CD14-positive monocyte (primary cell): ENCODE measurements around the gene RGS14. TPM values are rescaled to one million over a fixed set of nuclear protein-coding genes. Genes with fewer than 3 reads are reported as not detected.
A peak's percentile ranks its signal among the peaks of the same experiment; 100 is the strongest.

Source experiments
- DNase-seq, 3 donors: peaks; one replicate each; pipeline ENCODE4 v3.0.0-alpha.2; 2011 to 2022
- H2AFZ ChIP-seq: 2 replicates; pipeline ENCODE4 v1.6.0; 2012; ENCODE audit warnings: mild to moderate bottlenecking, low read depth, low read length, inconsistent platforms; ENCODE audit not compliant: insufficient read depth, poor library complexity, severe bottlenecking
- H3K27ac ChIP-seq, 2 donors: 1 replicate in 1 of 2; 2 replicates in 1 of 2; pipeline ENCODE4 v1.5.1; 2012 to 2013; ENCODE audit warnings: low read length in 2 of 2, control low read depth in 1 of 2, inconsistent platforms in 1 of 2, low read depth in 1 of 2, mild to moderate bottlenecking in 1 of 2
- H3K27me3 ChIP-seq, 2 donors: one replicate each; pipeline versions ENCODE4 v1.6.0 to v1.6.1; 2011 to 2013; ENCODE audit warnings: low read length in 2 of 2; ENCODE audit not compliant: control insufficient read depth in 2 of 2, insufficient read depth in 2 of 2
- H3K36me3 ChIP-seq, 2 donors: replicated peaks in 1 of 2; 1 replicate in 1 of 2; 2 replicates in 1 of 2; pipeline versions ENCODE4 v1.5.1 to v1.6.1; 2012 to 2013; ENCODE audit warnings: low read length in 2 of 2, control low read depth in 1 of 2, inconsistent platforms in 1 of 2, mild to moderate bottlenecking in 1 of 2; ENCODE audit not compliant: insufficient read depth in 2 of 2, control insufficient read depth in 1 of 2
- H3K4me1 ChIP-seq, 2 donors: 1 replicate in 1 of 2; 2 replicates in 1 of 2; pipeline versions ENCODE4 v1.5.1 to v1.6.1; 2012 to 2013; ENCODE audit warnings: low read length in 2 of 2, control low read depth in 1 of 2, inconsistent platforms in 1 of 2, mild to moderate bottlenecking in 1 of 2, moderate library complexity in 1 of 2; ENCODE audit not compliant: insufficient read depth in 2 of 2, control insufficient read depth in 1 of 2
- H3K4me2 ChIP-seq: replicated peaks from 2 replicates; pipeline ENCODE3; 2012; ENCODE audit warnings: low read length, moderate library complexity, mild to moderate bottlenecking; ENCODE audit not compliant: poor library complexity, severe bottlenecking; ENCODE audit errors: extremely low read depth
- H3K4me3 ChIP-seq, 3 experiments: fragments of 200-600 bp in 1 of 3; sonication (generic) in 1 of 3; replicated peaks in 1 of 3; 1 replicate in 2 of 3; 2 replicates in 1 of 3; pipeline ENCODE4 v1.5.1; 2011 to 2013; ENCODE audit warnings: low read length in 3 of 3, mild to moderate bottlenecking in 3 of 3, control low read depth in 2 of 3, low read depth in 2 of 3, inconsistent platforms in 1 of 3, moderate library complexity in 1 of 3
- H3K79me2 ChIP-seq: 2 replicates; pipeline ENCODE4 v1.6.0; 2012; ENCODE audit warnings: mild to moderate bottlenecking, control low read depth, inconsistent platforms, low read length, moderate library complexity; ENCODE audit not compliant: insufficient read depth
- H3K9ac ChIP-seq: 2 replicates; pipeline ENCODE4 v1.6.0; 2017; ENCODE audit warnings: low read length, mild to moderate bottlenecking; ENCODE audit not compliant: insufficient read depth, poor library complexity, severe bottlenecking
- H3K9me3 ChIP-seq, 2 donors: replicated peaks in 1 of 2; 1 replicate in 1 of 2; 2 replicates in 1 of 2; pipeline versions ENCODE4 v1.5.1 to v1.6.1; 2012 to 2013; ENCODE audit warnings: low read length in 2 of 2, control low read depth in 1 of 2; ENCODE audit not compliant: control insufficient read depth in 1 of 2, insufficient read depth in 1 of 2
- H4K20me1 ChIP-seq: 2 replicates; pipeline ENCODE4 v1.6.0; 2012; ENCODE audit warnings: mild to moderate bottlenecking, low read length, control low read depth, moderate library complexity; ENCODE audit not compliant: insufficient read depth
- H3K27ac Mint-ChIP-seq, 7 donors: one replicate each; pipeline ENCODE4 v1.8.0; 2020; ENCODE audit warnings: mild to moderate bottlenecking in 7 of 7, mixed read lengths in 7 of 7, moderate library complexity in 6 of 7, inconsistent platforms in 2 of 7
- H3K27me3 Mint-ChIP-seq, 3 donors: one replicate each; pipeline ENCODE4 v1.8.0; 2021 to 2022; ENCODE audit warnings: low read depth in 3 of 3, mild to moderate bottlenecking in 3 of 3, mixed read lengths in 3 of 3, moderate library complexity in 3 of 3, inconsistent platforms in 1 of 3
- H3K36me3 Mint-ChIP-seq, 2 donors: one replicate each; pipeline ENCODE4 v1.8.0; 2020; ENCODE audit warnings: mixed read lengths in 2 of 2, inconsistent platforms in 1 of 2, mild to moderate bottlenecking in 1 of 2
- H3K4me1 Mint-ChIP-seq: one replicate; pipeline ENCODE4 v1.8.0; 2020; ENCODE audit warnings: mild to moderate bottlenecking, mixed read lengths
- H3K4me3 Mint-ChIP-seq, 2 donors: one replicate each; pipeline ENCODE4 v1.8.0; 2020; ENCODE audit warnings: mild to moderate bottlenecking in 2 of 2, mixed read lengths in 2 of 2, moderate library complexity in 1 of 2
- H3K9me3 Mint-ChIP-seq, 7 donors: one replicate each; pipeline ENCODE4 v1.8.0; 2020 to 2022; ENCODE audit warnings: mixed read lengths in 7 of 7, mild to moderate bottlenecking in 6 of 7, moderate library complexity in 6 of 7, inconsistent platforms in 2 of 7
- CTCF ChIP-seq: fragments of 200-600 bp; IDR thresholded peaks from one replicate; pipeline ENCODE4 v1.8.0; 2022; ENCODE audit warnings: antibody characterized with exemption, mild to moderate bottlenecking
- WGBS: methylation state at CpG from one replicate; pipeline ENCODE4 v1.1.5; 2013; ENCODE audit warnings: missing lambda C conversion rate; ENCODE audit not compliant: insufficient coverage; 5-methylcytosine and 5-hydroxymethylcytosine counted together
- intact Hi-C, 2 donors: fragments of 100-400 bp; cut with micrococcal nuclease; formaldehyde crosslinking; loops; one replicate each; pipeline versions ENCODE4 v1.15.0 to v1.15.1; 2023
- polyA plus RNA-seq, 3 donors: library from polyadenylated mRNA; depleted of rRNA in 1 of 3; unstranded in 2 of 3; stranded (reverse) in 1 of 3; fragments of 300-500 nt in 2 of 3; fragments of >200 nt in 1 of 3; fragmentation: Illumina TruSeq in 2 of 3; gene quantifications; 1 replicate in 2 of 3; 2 replicates in 1 of 3; pipeline ENCODE4 v1.2.3, GENCODE V29; 2012 to 2021

RGS14 gene
- polyA plus RNA-seq, 3 donors: 35.4 to 186 (median 43.5) TPM

GRCh38 chr5:177376107-177376506 is 18.4 kb downstream of the RGS14 start:
- DNase-seq: no peak
- Histone ChIP-seq H3K36me3 (peaks cover 28 to 31% of the 10 kb centered on the region in 2 donors), H3K9ac (no peak overlapping the region), H3K79me2 (no peaks in the 10 kb centered on the region), H4K20me1 (peaks cover 30% of the 10 kb centered on the region), H3K27me3 (no peaks in the 10 kb centered on the region), H3K9me3 (no peaks in the 10 kb centered on the region), H3K4me3 (no peak overlapping the region), H3K4me2 (no peak overlapping the region), H3K27ac (no peak overlapping the region), H3K4me1 (peaks cover 17 to 19% of the 10 kb centered on the region in 2 donors), H2AFZ (no peak overlapping the region)
- Mint-ChIP-seq H3K4me3 (no peak overlapping the region), H3K36me3 (peaks cover 25 to 35% of the 10 kb centered on the region in 2 donors), H3K9me3 (peaks cover 0 to 5% (median 0%) of the 10 kb centered on the region in 7 donors), H3K27me3 (peaks cover under 1 to 17% (median 7%) of the 10 kb centered on the region in 3 donors), H3K27ac (no peak overlapping the region), H3K4me1 (peaks cover 28% of the 10 kb centered on the region)
- WGBS: 100% methylated on average over 4 of the region's 11 CpGs
- intact Hi-C loops: loop anchor here in 1 of 2 donors (10.0 kb wide), 1 partner anchor 689 kb away; no protein-coding TSS in a partner anchor
- TF ChIP-seq CTCF: no peak

GRCh38 chr5:177377851-177378776 is 20.4 kb downstream of the RGS14 start:
- intact Hi-C loops: loop anchor here in 1 of 2 donors (10.0 kb wide), 1 partner anchor 687 kb away; no protein-coding TSS in a partner anchor
- Histone ChIP-seq H4K20me1 (peaks cover 10% of the 10 kb centered on the region), H3K4me1 (peaks cover 3% of the 10 kb centered on the region in 2 donors), H3K36me3 (peaks cover 9 to 12% of the 10 kb centered on the region in 2 donors), H3K9ac (no peak overlapping the region), H3K4me2 (no peak overlapping the region), H3K9me3 (no peaks in the 10 kb centered on the region), H3K4me3 (no peak overlapping the region), H3K27ac (no peak overlapping the region), H2AFZ (no peak overlapping the region), H3K27me3 (no peaks in the 10 kb centered on the region), H3K79me2 (no peaks in the 10 kb centered on the region)
- Mint-ChIP-seq H3K36me3 (peaks cover 10 to 15% of the 10 kb centered on the region in 2 donors), H3K4me3 (no peak overlapping the region), H3K27me3 (peaks cover 9 to 29% (median 14%) of the 10 kb centered on the region in 3 donors), H3K4me1 (peaks cover 14% of the 10 kb centered on the region), H3K27ac (peak overlapping the region in 1 of 7 donors; percentile 45), H3K9me3 (peaks cover 0 to 2% (median 0%) of the 10 kb centered on the region in 7 donors)
- 81% methylated on average over 8 of the region's 8 CpGs for WGBS
- TF ChIP-seq CTCF: no peak
- DNase-seq: no peak
